Karpas-422 (cell line): ENCODE data around the gene RAD54L. TPM values are rescaled to one million over a fixed set of nuclear protein-coding genes. Genes with fewer than 3 reads are reported as not detected.

ENCODE experiments used
- DNase-seq: peaks from one replicate; pipeline ENCODE4 v3.0.0-alpha.2; 2015
- H2AFZ ChIP-seq: fragments of 200-600 bp; sonication (generic); 2 replicates; pipeline ENCODE4 v1.6.1; 2014; ENCODE audit warnings: antibody characterized with exemption, low read length, mixed read lengths
- H3K27ac ChIP-seq: fragments of 200-600 bp; sonication (generic); 2 replicates; pipeline ENCODE4 v1.5.1; 2014; ENCODE audit warnings: mild to moderate bottlenecking, low read length, moderate library complexity
- H3K27me3 ChIP-seq: fragments of 200-600 bp; sonication (generic); 2 replicates; pipeline ENCODE4 v1.6.1; 2014; ENCODE audit warnings: low read length, mixed read lengths
- H3K36me3 ChIP-seq: fragments of 200-600 bp; sonication (generic); 2 replicates; pipeline ENCODE4 v1.6.1; 2014; ENCODE audit warnings: low read length, mixed read lengths; ENCODE audit not compliant: insufficient read depth
- H3K4me1 ChIP-seq: fragments of 200-600 bp; sonication (generic); 2 replicates; pipeline ENCODE4 v1.6.1; 2014; ENCODE audit warnings: mild to moderate bottlenecking, low read length, mixed read lengths
- H3K4me2 ChIP-seq: fragments of 200-600 bp; sonication (generic); 2 replicates; pipeline ENCODE4 v1.6.1; 2014; ENCODE audit warnings: low read length, low read depth, mild to moderate bottlenecking; ENCODE audit not compliant: poor library complexity, severe bottlenecking
- H3K4me3 ChIP-seq: fragments of 200-600 bp; sonication (generic); 2 replicates; pipeline ENCODE4 v1.5.1; 2014; ENCODE audit warnings: mild to moderate bottlenecking, antibody characterized with exemption, low read length, mixed read lengths
- H3K79me2 ChIP-seq: fragments of 200-600 bp; sonication (generic); 2 replicates; pipeline ENCODE4 v1.6.1; 2014; ENCODE audit warnings: mild to moderate bottlenecking, low read length, mixed read lengths
- H3K9ac ChIP-seq: fragments of 200-600 bp; sonication (generic); 2 replicates; pipeline ENCODE4 v1.6.0; 2014; ENCODE audit warnings: low read length
- H3K9me2 ChIP-seq: fragments of 200-600 bp; sonication (generic), shearing (Covaris generic); replicated peaks from 2 replicates; pipeline ENCODE4 v1.6.0; 2014; ENCODE audit warnings: mild to moderate bottlenecking, low read length, moderate library complexity; ENCODE audit not compliant: insufficient read depth
- H3K9me3 ChIP-seq: fragments of 300-700, 200-600 bp; sonication (generic); 2 replicates; pipeline ENCODE4 v1.6.1; 2014; ENCODE audit warnings: low read length, mixed read lengths
- H4K20me1 ChIP-seq: fragments of 200-600 bp; sonication (generic); 2 replicates; pipeline ENCODE4 v1.6.1; 2014; ENCODE audit warnings: mild to moderate bottlenecking, antibody characterized with exemption, low read length, low read depth; ENCODE audit not compliant: insufficient read depth
- total RNA-seq: library from RNA; depleted of rRNA; stranded (reverse); fragments of >200 nt; shearing (Covaris generic); gene quantifications from 2 replicates; pipeline ENCODE4 v1.2.3, GENCODE V29; 2014; ENCODE audit warnings: low replicate concordance

RAD54L gene
- total RNA-seq, 1 experiment from 2014 or later, result 18.0 TPM

DNA sequence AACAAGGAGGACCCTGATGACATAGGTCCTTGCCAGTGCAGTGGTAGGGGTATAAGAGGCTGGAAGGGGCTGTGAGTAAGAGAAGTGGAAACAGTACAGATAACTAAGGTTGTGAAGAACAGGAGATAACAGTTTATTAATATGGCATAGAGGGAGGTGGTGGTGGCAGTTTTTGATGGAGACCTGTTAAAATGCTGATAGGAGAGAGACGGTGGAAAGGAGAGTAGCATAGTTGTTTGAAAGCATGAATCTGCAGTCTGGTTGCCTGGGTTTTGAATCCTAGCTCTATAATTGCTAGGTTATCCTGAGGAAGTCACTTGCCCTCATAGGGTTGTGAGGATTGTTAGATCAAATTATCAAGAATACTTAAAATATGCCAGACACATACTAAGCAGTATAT, 36.5 kb downstream of the RAD54L start:
- Histone ChIP-seq H3K4me1 (peaks cover 23% of the 10 kb centered on the region), H3K79me2 (peaks cover 4% of the 10 kb centered on the region), H4K20me1 (no peaks in the 10 kb centered on the region), H3K4me3 (no peak overlapping the region), H3K9me3 (no peaks in the 10 kb centered on the region), H3K27ac (peak overlapping the region; percentile 59), H3K9me2 (no peaks in the 10 kb centered on the region), H2AFZ (no peak overlapping the region), H3K27me3 (no peaks in the 10 kb centered on the region), H3K9ac (no peak overlapping the region; the same call in 1 of the 2 replicates), H3K36me3 (peaks cover 41% of the 10 kb centered on the region), H3K4me2 (peak overlapping the region; percentile 37)
- no peak for DNase-seq

DNA sequence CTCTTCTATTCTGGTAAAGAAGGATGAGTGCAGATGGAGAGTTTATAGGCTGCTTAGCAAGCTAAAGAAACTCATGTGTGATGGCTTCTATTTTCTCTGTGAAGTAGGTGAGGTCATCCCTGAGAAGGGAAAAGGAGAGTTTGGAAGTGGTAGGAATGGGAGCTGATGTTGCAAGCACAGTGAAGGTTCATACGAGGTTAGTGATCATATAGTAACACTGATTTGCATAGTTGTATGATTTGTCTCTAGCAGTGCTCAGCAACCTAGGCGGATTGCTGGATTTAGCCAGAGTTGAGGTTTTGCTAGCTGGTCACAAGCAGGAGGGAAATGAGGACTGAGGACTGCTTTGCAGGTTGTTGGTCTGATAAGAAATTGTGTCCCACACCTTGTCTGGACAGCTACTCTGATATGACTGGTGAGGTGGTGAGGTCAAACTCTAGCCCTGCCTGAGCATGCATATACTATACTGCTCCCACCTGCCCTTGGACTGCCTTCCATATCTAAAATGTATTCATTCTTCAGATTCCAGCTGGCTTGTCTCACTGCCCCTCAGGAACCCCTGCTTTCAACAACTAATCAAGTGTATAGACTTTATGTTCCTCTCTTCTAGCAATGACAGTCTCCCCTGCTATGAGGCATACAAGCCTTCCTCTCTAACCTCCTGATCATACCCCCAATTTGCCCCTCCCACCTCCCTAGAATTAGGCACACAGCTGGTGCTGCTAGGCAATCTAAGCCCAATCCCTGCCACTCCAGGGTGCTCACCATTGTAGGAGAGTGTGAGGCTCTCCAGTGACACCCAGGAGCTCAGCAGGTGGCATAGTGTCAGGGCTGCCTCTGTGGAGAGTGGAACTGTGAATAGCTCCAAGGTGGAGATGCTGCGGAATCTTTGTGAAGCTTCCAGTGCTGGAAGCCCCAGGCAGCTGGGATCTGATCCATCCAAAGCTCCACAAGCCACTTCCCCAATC, 37.3 kb downstream of the RAD54L start:
- peak; percentile 61 for DNase-seq
- H3K27ac ChIP-seq, result peak overlapping the region; percentile 59
- peak overlapping the region; percentile 22; the same call in 1 of the 2 replicates for H3K9ac ChIP-seq
- no peaks in the 10 kb centered on the region for H3K9me2 ChIP-seq
- no peaks in the 10 kb centered on the region for H4K20me1 ChIP-seq
- H3K9me3 ChIP-seq, result no peaks in the 10 kb centered on the region
- H2AFZ ChIP-seq, result no peak overlapping the region
- H3K4me3 ChIP-seq, result peak overlapping the region; percentile 4; the same call in 1 of the 2 replicates
- peaks cover 36% of the 10 kb centered on the region for H3K36me3 ChIP-seq
- peaks cover 23% of the 10 kb centered on the region for H3K4me1 ChIP-seq
- peak overlapping the region; percentile 37 for H3K4me2 ChIP-seq
- no peaks in the 10 kb centered on the region for H3K27me3 ChIP-seq
- peaks cover 5% of the 10 kb centered on the region for H3K79me2 ChIP-seq

DNA sequence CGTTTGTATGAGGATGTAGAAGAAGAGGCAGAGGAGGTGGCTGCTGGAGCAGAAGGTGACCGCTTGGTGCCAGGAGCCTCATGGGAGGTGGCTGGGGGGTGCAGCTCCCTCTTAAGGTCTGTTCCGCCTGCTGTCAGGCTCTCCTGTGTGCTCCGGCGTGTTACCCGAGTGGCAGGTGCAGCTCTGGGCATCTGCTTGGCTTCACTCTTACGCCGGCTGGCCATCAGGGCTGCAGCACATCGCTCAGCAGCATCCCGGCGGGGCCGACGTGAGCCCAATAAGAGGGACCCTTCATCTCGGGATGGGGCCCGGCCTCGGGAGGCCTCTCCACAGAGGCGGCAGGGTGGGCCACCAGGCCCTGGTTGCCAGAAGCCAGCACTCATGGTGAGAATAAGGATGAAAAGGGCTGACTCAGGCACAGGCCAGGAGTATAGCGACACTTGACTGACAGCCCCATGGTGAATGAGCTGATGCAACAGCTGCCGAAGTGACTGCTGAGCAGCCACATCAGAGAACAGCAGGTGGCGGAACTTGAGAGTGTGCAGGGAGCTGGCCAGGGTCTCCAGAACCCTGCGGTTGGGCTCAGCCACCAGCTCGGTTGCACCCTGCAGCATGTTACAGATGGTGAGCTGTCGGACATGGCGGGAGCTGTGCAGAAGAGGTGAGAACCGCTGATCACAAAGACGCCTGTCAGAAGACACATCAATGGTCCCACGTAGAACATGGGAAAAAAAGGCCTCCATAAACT, 38.3 kb downstream of the RAD54L start:
- Histone ChIP-seq H3K9me2 (no peaks in the 10 kb centered on the region), H3K36me3 (peaks cover 29% of the 10 kb centered on the region; the same call in 1 of the 2 replicates), H3K9me3 (no peaks in the 10 kb centered on the region), H4K20me1 (no peaks in the 10 kb centered on the region), H3K9ac (no peak overlapping the region), H3K27me3 (no peaks in the 10 kb centered on the region), H3K4me1 (peaks cover 23% of the 10 kb centered on the region), H3K79me2 (peaks cover 6% of the 10 kb centered on the region), H2AFZ (no peak overlapping the region), H3K4me2 (no peak overlapping the region), H3K27ac (no peak overlapping the region), H3K4me3 (no peak overlapping the region)
- DNase-seq, result no peak

DNA sequence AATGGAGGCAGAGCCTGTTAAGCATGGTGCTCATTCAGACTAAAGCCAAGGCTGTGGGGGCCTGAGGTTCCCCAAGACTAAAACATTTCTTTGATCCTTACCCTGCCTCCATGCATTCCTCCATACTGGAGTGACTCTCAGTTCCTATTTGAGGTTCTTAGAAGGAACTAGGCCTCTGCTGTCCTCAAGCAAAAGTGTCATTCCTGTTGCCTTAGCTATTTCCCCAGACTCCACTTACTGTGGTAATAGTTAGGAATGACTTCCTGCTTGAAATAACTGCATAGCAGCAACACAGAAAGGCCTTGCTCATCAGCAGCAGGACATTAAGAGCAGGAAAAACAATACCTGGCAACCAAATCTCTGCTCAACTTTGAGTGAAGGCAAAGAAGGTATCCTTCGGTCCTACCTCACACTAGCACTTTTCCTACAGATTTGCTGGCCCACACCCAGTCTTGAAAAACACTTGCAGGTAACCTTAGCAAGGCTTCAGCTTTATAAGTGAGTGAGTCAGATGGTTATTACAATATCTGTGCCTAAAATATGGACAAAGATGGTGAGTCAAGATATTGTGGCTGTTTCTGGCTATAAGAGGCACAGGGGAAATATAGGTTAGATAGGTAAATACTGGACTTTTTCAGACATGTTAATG, 41.0 kb downstream of the RAD54L start:
- no peaks in the 10 kb centered on the region for H3K27me3 ChIP-seq
- H3K9ac ChIP-seq, result no peak overlapping the region
- no peak overlapping the region for H2AFZ ChIP-seq
- H3K79me2 ChIP-seq, result peaks cover 6% of the 10 kb centered on the region
- peaks cover 22% of the 10 kb centered on the region; the same call in 1 of the 2 replicates for H3K36me3 ChIP-seq
- no peak for DNase-seq
- H3K9me3 ChIP-seq, result no peaks in the 10 kb centered on the region
- H4K20me1 ChIP-seq, result no peaks in the 10 kb centered on the region
- no peak overlapping the region for H3K27ac ChIP-seq
- peaks cover 23% of the 10 kb centered on the region for H3K4me1 ChIP-seq
- no peak overlapping the region for H3K4me2 ChIP-seq
- no peaks in the 10 kb centered on the region for H3K9me2 ChIP-seq
- no peak overlapping the region for H3K4me3 ChIP-seq

- Histone ChIP-seq H3K4me2 (no peak overlapping the region), H3K36me3 (peaks cover 20% of the 10 kb centered on the region; the same call in 1 of the 2 replicates), H3K79me2 (peaks cover 6% of the 10 kb centered on the region), H3K9ac (no peak overlapping the region), H2AFZ (no peak overlapping the region), H3K9me2 (no peaks in the 10 kb centered on the region), H3K9me3 (no peaks in the 10 kb centered on the region), H3K27me3 (no peaks in the 10 kb centered on the region), H4K20me1 (no peaks in the 10 kb centered on the region), H3K4me1 (peaks cover 19% of the 10 kb centered on the region), H3K27ac (no peak overlapping the region), H3K4me3 (no peak overlapping the region)
- DNase-seq, result no peak
Observed at GRCh38 chr1:46289134-46289494, 41.6 kb downstream of the RAD54L start.

DNA sequence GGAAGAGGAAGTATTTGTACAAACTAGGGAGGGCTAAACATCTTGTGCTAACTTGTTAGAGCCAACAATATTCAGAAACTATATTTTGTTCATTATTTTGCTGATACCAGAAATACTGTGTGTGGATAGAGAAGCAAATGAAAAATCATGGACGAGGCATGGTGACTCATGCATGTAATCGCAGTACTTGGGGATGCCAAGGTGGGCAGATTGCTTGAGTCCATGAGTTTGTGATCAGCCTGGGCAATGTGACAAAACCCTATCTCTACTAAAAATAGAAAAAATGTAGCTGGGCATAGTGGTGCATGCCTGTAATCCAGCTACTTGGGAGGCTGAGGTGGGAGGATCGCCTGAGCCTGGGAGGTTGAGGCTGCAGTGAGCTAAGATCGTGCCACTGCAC, 42.4 kb downstream of the RAD54L start:
- H3K4me2 ChIP-seq, result no peak overlapping the region
- no peaks in the 10 kb centered on the region for H3K9me2 ChIP-seq
- no peak overlapping the region for H2AFZ ChIP-seq
- no peak overlapping the region for H3K27ac ChIP-seq
- H3K27me3 ChIP-seq, result no peaks in the 10 kb centered on the region
- H3K4me1 ChIP-seq, result peaks cover 10% of the 10 kb centered on the region
- H3K79me2 ChIP-seq, result peaks cover 6% of the 10 kb centered on the region
- DNase-seq, result no peak
- no peaks in the 10 kb centered on the region for H4K20me1 ChIP-seq
- H3K9me3 ChIP-seq, result no peaks in the 10 kb centered on the region
- no peak overlapping the region for H3K4me3 ChIP-seq
- H3K36me3 ChIP-seq, result peaks cover 20% of the 10 kb centered on the region; the same call in 1 of the 2 replicates
- no peak overlapping the region for H3K9ac ChIP-seq

GRCh38 chr1:46295306-46295705, 47.7 kb downstream of the RAD54L start:
- no peaks in the 10 kb centered on the region for H3K9me3 ChIP-seq
- H3K4me1 ChIP-seq, result peaks cover under 1% of the 10 kb centered on the region; the same call in 1 of the 2 replicates
- peaks cover 28% of the 10 kb centered on the region for H3K36me3 ChIP-seq
- no peak overlapping the region for H3K9ac ChIP-seq
- no peaks in the 10 kb centered on the region for H3K9me2 ChIP-seq
- no peaks in the 10 kb centered on the region for H3K27me3 ChIP-seq
- no peak overlapping the region for H3K4me3 ChIP-seq
- no peak for DNase-seq
- H2AFZ ChIP-seq, result no peak overlapping the region
- no peak overlapping the region for H3K27ac ChIP-seq
- H3K4me2 ChIP-seq, result no peak overlapping the region
- peaks cover 35% of the 10 kb centered on the region for H3K79me2 ChIP-seq
- no peaks in the 10 kb centered on the region for H4K20me1 ChIP-seq
